Occipital lobe (tissue), 2 donors: ENCODE data around the gene KIRREL1. TPM values are rescaled to one million over a fixed set of nuclear protein-coding genes. Genes with fewer than 3 reads are reported as not detected.

Source experiments
- DNase-seq: peaks from one replicate; lab custom pipeline; 2025; lab: John Stamatoyannopoulos, UW
- total RNA-seq: library from RNA; depleted of rRNA; stranded (reverse); fragments of >200 nt; gene quantifications from one replicate; pipeline ENCODE4 v1.2.3, GENCODE V29; 2014

Gene KIRREL1
- total RNA-seq, 1 donor from 2014 or later, result 20.6 TPM

DNA sequence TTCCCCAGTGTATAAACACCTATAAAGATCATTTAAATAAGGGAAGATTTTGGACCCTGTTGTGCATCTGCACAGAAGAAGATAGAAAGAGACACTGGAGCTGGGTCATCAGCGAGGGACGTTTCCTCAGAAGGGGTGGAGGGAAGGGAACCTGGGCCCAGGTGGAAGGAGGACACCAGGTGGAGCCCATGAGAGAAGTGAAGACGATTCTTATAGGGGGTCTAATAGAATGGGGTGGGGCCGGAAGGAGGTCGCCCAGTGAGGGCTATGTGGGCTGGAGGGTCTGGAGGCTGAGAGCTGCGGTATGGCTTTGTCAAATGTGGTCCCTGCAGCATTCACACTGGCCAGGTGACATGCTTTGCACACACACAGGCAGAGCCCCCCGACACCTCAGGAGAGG is 13.7 kb downstream of the KIRREL1 start:
- no peak for DNase-seq

DNA sequence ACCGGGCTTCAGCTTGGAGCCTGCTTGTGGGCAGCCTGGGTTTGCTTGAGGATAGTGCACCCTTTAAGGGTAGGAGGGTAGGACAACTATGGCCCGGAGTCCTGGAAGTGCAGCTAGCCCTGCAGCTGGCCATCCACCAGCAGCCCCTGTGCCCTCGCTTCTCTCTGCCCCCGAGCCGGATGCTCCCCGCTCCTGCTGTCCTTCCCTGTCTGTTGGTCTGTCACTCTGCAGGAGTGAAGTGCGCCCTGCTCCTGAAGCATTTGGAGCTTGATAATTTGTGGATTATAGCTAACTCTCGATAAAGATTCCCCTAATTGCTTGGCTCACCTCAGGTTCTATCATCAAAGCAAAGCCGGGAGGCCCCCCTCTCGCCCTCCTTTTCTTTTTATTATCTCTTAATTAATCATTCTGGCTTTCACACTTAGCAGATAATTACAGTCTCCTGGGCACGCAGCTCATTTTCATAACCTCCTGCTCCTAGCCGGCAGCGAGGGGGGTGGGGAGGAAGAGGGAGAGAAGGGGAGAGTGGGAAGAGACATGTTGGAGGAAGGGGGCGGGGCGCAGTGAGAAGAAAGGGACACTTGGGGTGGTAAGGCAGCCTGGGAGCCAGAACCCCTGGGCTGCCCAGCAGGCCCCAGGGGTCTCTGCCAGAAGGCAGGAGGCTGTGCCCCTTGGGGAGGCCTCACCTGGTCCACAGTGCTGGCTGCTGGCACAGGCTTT is 14.4 kb downstream of the KIRREL1 start:
- DNase-seq, result no peak

DNA sequence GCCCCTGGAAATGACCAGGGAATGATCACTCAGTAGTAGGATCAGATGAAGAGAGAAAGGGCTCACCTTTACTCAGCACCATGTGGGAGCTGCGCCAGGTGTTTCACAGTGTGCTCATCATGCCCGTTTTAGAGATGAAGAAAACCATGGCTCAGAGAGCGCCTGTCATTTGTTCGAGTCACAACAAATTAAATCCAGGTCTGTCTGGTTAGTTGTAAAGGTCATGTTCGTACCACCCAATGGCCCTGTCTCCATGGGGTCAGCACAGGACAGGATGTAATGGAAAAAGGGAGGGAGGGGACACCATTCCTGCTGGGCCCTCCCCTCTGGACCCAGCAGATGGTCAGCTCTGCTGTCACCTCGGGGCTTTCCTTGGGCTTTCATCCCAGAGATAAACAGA is 15.2 kb downstream of the KIRREL1 start:
- DNase-seq, result no peak

DNA sequence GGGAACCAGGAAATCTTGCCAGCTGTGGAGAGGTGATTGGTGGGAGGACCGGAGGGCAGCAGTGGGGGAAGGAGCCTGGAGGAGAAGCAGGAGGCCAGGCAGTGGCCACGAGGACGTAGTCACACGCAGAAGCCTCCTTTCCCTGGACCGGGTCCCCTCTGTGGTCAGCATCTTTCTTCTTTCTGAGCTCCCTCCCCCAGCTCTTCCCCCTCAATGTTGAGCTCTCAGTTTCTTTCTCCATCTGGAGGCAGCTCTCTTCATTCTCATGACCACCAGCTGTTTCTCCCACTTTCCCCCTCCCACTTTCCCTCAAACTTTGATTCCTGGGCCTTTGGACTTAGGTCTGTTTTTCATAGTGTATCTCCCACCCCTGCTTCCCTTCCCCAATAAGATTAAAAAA is 18.3 kb downstream of the KIRREL1 start:
- DNase-seq, result no peak

DNA sequence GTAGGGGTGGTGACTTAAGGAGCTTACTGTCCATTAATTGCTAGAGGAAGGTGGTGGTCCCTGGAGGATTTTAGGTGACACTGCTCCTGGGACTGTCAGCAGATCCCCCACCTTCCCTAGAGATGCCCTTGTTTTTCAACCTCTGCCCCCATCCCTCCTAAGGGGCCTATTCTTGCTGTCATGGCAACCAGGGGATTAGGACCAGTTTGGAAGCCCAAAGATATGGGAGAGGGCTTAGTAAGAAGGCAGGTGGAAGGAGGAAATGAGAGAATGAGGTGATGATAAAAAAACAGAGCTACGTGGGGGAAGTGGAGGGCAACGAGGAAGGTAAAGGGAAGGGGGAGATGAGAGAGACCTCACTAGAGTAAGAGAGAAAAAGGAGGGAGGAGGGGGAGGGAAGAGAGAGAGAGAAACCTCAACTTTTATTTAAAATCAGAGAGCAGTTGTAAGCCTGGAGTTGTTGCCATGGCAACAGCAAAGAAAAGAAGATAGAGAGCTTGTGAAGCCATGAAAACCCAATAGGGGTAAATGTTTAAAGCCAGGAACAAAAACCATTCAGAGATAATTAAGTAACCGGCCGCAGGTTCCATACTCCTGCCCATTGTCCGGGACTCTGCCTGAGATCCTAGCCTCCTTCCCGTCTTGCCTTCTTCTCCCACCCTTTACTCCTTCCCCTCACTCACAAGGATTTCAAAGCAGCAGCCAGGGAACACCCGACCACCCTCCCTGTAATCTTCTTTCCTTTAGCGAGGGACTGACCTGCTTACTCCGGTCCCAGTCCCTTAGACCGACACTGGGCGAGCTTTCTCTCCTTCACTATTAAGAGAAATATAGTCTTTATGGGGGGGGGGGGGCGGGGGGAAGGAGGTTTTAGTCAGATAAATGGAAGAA is 20.6 kb downstream of the KIRREL1 start:
- DNase-seq, result no peak

DNA sequence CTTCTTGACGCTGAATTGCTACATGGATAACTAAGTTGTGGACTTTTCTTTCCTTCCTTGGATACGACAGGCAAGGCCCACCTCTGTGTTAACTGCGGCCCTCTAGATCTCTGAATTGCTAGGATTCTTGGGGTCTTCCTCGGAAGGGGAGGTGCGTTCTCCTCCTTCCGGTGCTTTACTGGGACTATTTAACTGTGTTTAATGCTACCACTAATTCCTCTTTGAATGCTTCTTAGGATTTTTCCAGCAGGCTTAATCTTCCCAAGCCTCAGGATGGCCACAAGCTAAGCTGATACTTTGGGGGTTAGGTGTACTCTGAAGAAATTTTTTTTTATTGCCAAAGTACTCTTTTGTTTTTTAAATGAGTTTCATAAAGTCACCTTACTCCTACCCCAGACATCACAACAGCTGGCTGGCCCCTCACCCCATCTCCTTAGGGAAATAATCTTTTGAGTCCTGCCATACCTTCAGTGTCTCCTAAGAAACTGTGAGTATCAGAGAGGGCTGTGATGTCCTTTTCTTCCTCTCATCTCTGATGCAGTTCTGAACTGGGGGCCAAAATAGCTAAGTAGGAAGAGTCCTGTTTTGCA is 21.4 kb downstream of the KIRREL1 start:
- DNase-seq, result no peak

DNA sequence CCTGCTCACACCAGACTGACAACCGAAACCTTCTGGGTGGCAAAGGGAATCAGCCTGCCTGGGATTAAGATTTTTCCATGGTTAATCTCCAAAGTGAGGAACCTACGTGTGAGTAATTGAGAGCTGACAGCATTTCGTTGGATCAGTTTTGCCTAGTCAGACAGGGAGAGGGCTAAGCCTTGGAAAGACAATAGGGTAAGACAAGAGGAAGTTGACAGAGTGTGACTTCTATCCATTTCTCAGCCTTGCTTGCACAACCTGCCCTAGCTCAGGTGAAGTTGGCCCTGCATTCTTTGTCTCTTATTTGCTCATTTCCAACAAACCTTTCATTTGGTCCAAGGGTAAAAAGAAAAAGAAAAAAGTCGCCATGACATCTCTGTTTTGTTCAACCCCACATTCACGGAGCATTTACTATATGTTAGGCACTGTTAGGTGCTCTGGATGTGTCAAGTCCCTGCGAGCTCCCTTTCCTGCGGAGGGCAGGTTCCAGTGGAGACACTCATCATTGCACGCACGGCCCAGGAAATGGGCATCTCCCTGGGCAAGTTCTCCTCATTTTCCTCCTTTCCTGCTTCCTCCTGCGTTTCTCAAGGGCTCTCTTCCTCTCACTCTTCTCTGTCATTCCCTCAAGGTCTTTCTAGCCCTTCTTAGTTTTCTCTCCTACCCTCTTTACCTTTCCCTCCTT is 23.3 kb downstream of the KIRREL1 start:
- no peak for DNase-seq

DNA sequence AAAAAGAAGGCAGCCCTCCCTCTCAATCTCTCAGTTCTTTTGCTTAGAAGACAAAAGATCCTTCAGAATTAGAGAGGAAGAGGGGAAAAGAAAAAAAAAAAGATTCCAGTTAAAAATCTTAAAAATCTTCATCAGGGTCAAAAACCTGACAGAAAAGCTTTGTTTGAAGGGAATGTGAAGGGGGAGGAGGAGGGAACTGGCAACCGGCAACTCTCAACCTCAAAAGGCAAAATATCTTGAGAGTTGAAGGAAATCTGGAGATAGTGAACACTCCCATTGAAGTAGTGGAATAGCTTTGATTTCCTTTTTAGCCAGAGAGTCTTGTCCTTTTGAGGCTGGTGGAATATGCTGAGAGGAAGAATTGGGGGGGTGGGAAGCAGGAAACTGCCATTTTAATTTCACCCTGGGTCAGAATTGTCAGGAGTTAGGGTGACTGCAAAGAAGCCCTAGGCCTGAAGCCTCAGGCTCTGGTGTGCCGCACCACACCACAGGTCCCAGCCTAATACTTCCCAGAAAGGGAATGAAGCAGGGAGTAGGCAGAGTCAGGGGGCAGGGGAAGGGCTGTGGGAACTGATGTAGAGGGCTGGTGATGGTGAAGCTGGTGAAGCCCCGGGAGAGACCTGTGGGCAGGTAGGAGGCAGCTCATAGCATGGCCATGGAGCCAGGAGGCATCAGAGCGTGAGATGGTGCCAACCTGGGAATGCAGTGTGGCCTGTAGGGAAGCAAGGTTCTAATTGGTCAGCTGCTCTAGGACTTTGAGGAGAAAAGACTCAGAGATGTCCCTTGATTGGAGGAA is 24.6 kb downstream of the KIRREL1 start:
- no peak for DNase-seq

DNA sequence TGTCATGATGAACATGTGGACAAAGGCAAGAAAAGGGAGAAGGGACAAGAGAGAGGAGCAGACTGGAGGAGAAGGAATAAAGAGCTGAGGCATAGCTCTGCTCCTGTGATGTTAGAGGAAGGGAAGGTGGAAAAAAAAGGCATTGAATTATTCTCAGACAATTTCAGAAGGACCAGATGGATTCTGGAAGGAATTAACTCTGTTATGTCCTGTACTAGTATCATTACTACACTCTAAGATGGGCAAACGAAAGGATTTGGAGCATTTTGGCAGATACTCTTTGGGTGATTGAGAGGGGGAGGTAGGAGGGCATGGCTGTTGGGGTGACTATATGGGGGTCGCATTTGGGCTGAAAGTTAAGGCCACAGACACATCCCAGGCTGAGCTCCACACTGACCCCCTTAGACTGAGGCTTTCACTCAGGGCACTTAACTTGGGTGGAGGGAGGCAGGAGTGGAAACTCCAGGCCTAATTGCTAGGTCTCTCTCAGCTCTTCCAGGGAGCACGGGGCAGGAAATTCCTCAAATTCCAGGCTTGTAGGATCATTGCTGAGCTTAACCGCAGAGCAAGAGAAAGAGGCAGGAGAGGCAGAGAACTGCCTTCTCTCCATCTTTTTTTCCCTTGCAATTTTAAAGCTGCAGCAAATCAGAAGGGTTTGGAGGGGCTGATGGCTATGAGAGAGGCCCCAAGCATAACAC is 25.9 kb downstream of the KIRREL1 start:
- DNase-seq, result no peak

DNA sequence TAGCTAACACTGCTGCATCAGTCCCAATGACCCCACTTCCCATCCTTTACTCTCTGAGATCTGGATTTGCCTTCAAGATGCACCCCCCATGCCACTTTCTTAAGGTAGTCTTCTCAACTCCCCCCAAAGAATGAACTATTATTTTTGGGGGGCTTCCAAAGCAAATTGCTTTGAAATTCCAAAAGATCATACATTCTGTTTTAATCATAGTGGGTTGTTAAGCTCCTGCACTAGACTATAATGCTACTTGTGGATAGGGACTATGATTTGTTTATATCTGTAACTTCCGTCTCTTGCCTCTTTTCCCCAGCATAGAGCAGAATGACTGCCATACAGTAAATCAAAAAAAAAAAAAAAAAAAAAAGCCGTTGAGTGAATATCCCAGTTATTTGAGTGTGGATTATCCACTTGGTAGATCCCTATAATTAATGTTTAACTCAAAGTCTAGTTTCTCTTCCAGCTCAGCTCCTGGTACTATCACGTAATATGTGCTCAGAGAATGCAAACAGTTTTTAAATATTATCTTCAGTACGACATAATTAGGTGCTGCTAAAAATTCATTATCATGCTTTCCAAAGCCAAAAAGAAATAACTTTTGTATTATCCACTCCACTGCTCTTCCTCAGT is 26.9 kb downstream of the KIRREL1 start:
- DNase-seq, result no peak

DNA sequence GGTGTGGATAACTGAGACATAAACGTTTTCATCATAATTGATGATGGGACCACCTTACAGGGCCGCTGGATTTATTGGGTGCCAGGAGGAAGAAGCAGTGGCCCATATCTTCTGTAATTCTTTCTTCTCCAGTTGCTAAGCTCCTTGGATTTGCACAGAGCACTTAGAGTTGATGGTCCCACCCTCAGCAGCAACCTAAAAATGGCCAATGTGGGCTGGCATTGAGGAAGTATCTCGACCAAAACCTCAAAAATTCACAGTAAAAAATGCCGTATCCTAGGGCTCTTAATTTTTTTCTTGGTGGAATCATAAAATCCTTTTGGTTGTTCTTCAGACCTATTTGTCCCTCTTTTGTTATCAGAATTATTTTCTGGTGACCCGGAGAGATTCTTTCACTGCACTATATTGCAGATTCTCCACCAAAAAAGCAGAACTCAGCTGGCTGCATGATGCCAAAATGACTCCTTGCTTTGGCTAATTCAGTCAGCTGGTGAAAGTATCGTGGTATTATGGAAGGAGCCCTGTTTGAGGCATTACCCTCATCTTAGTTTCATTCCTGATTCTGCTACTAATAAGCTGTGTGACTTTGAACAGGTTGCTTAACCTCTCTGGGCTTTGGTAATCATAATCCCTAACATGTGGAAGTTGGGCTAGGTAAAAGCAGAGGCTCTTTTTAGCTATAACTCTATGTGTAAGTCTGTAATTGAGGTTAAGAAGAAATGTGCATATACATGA is 27.6 kb downstream of the KIRREL1 start:
- DNase-seq, result no peak

DNA sequence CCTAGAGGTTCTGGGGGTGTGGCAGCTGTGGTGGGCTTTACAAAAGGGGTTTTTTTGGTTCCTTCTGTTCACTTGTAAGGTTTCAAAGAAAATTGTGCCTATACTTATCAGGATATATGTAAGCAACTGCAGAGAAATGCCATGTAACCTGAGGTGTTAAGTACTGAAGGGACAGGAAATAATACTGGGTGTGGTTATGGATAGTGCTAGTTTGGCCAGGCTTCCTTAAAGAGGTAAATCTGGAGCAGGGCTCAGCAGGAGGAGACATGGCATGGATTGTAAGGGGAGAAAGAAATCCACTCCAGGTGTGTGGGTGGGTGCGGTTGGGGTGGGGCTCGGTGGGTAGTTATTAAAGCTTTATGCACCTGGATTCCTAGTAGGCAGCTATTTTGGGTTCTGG is 28.3 kb downstream of the KIRREL1 start:
- DNase-seq, result no peak

DNA sequence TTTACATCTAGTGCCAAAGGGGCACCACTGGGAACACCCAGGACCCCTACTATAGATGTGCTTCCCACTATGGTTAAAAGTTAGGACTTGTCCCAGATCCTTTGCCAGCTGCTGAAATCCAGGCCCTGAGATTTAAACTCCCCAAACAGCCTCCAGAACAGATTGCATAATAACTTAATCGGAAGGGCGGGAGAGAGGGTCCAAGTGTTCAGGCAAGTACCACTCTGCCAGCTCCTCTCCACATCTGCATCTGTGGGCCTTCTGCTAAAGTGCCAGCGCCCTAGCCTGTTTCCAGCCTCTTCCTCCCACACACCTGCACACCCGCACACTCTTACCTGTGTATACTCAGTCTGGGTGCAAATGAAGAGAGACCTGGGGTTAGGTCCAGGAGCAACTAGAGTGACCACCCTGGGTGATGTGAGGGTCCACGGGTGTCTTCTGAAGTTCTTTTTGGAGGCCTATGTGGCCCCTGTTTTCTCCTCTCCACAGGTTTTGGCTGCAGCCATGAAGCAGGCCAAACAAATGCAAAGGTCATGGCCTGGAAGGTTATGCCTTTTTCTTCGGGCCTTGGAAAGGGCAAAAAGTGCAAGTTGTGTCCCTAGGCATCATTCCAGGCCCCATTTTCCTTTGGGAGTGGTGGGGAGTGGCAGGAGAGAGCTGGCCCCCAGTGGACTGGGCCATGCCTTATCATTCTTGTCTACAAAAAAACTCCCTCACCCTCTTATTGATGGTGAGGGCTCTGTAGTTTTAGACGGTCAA is 29.3 kb downstream of the KIRREL1 start:
- DNase-seq, result no peak

DNA sequence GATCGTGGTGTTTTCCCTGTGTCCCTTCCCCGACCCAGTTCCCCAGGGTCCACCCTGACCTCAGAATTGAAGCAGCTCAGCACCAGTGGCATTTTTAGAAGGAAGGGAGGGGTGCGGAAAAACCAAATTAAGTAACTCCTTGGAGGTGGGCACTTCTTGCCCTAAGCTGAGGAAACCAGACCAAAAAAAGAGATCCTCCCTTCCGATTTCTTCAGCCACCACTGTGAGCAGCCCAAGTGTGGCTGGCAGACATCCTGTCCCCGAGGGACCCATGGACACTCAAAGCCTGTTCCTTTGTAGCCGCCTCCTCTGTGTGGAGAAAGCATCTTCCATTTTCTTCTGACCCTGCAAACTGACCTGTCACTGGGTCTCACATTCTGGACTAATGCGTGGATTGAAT is 31.3 kb downstream of the KIRREL1 start:
- DNase-seq, result no peak

DNA sequence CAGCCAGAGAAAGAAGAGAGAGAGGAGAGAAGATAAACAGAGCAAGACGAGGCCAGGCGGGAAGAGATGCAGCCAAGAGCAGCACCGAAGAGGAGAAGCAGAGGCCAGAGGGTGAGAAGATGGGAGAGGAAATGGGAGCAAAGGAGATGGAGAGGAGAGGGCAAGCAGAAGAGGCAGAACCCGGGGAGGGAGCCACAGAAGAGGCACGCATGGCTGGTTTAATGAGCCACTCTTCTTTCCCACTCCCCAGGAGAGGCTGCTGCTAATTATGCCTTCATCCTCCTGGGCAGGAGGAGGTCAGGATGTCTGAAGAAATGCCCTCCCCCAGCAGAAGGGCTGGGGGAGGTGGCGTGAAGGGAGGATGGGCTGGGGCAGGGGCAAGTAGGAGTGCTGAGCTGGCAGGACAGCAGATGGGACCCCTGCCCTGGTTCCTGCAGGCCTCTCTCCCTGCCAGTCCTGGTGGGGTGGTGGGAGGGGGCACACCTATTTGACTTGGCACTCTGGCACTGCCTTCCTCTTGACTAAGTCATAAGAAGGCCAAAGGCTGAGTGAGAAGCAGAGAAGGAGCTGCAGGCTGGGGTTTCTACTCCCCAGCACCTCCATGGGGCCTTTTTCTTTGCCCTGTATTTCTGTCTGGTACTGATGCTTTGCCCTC is 32.3 kb downstream of the KIRREL1 start:
- DNase-seq, result no peak

DNA sequence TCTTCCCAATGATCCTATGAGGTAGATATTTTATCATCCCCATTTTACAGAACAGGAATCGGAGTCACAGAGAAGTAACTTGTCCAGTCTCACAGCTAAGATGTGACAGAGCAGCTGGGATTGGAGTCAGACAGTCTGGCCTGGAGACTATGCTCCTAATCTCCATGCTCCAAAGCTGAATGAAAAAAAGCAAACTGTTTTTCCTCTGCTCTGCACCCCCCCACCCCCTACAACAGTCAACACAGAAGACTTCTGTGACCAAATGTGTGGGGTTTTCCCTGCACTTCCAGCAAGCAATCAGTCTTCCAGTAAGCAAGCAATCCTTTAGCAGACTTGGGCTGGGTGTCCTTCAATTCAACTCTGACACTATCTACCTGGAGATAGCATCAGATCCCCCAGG is 33.2 kb downstream of the KIRREL1 start:
- DNase-seq, result no peak

DNA sequence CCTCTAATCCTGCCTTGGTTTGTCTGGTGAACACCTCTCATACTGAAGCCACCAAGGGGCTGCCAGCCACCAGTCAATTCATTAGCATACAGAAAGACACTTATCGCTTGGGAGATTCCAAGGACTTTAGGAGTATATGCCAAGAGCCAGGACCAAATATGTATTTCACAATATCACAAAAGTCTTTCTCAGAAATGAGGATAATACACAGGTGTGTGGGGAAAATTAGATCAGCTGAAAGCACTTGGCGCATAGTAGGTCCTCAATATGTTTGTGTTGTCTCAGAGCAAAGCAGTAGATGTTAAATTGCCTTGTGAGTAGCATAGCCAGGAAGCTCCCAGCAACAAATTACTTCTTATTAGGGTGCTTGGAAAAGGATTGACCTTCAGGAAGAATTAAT is 34.1 kb downstream of the KIRREL1 start:
- no peak for DNase-seq

DNA sequence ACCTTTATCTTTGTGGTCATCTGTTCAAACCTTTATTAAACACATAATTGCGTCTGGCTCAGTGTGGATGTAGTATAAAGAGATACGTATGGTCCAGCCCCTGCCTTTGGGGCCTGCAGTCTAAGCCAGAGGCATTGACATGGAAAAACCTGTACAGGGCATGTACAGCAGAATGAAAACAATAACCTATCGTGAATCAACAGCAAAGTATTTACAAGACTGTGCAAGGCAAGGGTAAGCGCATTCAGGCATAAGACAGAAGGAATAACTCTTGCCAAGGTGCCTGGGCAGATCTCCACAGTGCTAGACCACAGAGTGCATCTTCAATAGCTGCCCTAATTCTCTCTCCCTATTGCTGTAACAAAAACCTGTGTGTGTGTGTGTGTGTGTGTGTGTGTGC is 35.5 kb downstream of the KIRREL1 start:
- DNase-seq, result no peak
